Measurements from ENCODE around the gene QSER1. TPM values are rescaled to one million over a fixed set of nuclear protein-coding genes. Genes with fewer than 3 reads are reported as not detected.
"Not testable (repeated sequence)": the region's sequence is repeated elsewhere in the genome, so short reads cannot be mapped to it uniquely, and the experiment has no call there.

Gene QSER1
- total RNA-seq, 1 experiment from 2014 or later, result 48.0 TPM

DNA sequence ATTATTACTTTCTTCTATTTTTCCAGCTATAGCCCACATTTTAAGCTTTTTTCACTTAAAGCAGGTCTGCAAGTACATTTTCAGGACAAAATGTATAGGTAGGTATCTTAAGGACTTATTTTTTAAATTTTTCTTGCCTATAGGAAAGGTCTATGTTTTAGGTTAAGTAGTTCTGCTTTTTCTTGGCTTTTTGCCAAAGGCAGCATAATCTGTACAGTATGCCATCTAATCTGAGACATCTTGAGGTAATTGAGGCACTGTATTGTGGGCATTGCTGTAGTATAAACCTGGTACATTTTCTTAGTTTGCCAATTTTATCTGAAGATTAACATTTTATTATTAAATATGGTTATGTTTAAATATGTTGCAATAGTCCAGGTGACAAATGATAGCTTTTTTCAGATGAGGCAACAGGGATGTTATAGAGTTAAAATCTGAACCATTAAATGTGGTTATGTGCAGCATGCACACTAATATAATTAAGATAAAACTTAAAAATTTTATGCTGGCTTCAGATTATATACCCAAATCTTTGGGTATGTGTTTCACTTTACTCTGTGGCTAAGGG is 42.9 kb downstream of the QSER1 start:
- H3K4me2 ChIP-seq (ENCODE audit: low read length), result no peak overlapping the region
- no peak for DNase-seq (ENCODE audit: low read depth, low spot score)
- H2AFZ ChIP-seq (ENCODE audit: low read depth, low read length, poor library complexity, severe bottlenecking), result no peak overlapping the region
- no peaks in the 10 kb centered on the region for H3K27me3 ChIP-seq (ENCODE audit: insufficient read depth, low read length)
- no peaks in the 10 kb centered on the region for H3K9me3 ChIP-seq (ENCODE audit: control insufficient read depth in 1 of 2, insufficient read depth in 1 of 2, low read depth in 1 of 2, low read length in 2 of 2)
- H3K79me2 ChIP-seq (ENCODE audit: insufficient read depth, low read length), result peaks cover 62% of the 10 kb centered on the region
- no peak for ATAC-seq
- H3K9me2 ChIP-seq (ENCODE audit: insufficient read depth), result no peaks in the 10 kb centered on the region
- peaks cover 39 to 41% of the 10 kb centered on the region in 2 experiments for H3K36me3 ChIP-seq (ENCODE audit: control insufficient read depth in 1 of 2, insufficient read depth in 2 of 2, low read length in 2 of 2)
- BruUV-seq (replicated peaks), result no TSS peak
- no peaks in the 10 kb centered on the region for H3K4me1 ChIP-seq (ENCODE audit: control insufficient read depth in 1 of 2, insufficient read depth in 2 of 2, low read length in 2 of 2)
- no peak overlapping the region for H3K9ac ChIP-seq (ENCODE audit: low read length)
- no peak overlapping the region for H3K4me3 ChIP-seq (replicated peaks in 1 of 2; ENCODE audit: low read depth in 1 of 2, low read length in 2 of 2)
- ChIA-PET POLR2A (no interaction called here), RAD21 (ENCODE audit: low non-redundant PET in 1 of 2, low total read pairs in 2 of 2, uncharacterized antibody in 2 of 2, unreplicated experiment in 2 of 2) (no interaction called here), CTCF (no interaction called here)
- H3K27ac ChIP-seq (ENCODE audit: low read depth, low read length), result no peak overlapping the region
- intact Hi-C loops (cut with micrococcal nuclease), result no loop called here
- no peaks in the 10 kb centered on the region; the same call in 1 of the 2 replicates for H4K20me1 ChIP-seq (ENCODE audit: insufficient read depth)
- TF ChIP-seq, protein P1, sequence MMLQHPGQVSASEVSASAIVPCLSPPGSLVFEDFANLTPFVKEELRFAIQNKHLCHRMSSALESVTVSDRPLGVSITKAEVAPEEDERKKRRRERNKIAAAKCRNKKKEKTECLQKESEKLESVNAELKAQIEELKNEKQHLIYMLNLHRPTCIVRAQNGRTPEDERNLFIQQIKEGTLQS (IDR thresholded peaks at IDR 0.05), result no peak
- no peak for TF ChIP-seq CBX3 (IDR thresholded peaks at IDR 0.05; ENCODE audit: low read depth)
- no peak for TF ChIP-seq RAD21 (IDR thresholded peaks at IDR 0.05; ENCODE audit: low read depth)
- no peak for TF ChIP-seq EZH2 (IDR thresholded peaks at IDR 0.05)

DNA sequence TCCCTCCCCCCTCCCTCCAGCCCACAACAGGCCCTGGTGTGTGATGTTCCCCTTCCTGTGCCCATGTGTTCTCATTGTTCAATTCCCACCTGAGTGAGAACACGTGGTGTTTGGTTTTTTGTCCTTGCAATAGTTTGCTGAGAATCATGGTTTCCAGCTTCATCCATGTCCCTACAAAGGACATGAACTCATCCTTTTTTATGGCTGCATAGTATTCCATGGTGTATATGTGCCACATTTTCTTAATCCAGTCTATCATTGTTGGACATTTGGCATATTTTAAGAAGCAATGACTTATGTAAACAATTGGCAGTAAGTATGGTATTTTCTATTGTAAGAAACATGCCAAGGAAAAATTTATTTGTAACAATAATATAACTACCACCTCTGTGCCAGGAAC is 43.6 kb downstream of the QSER1 start:
- ATAC-seq; H3K4me1 ChIP-seq (ENCODE audit: control insufficient read depth in 1 of 2, insufficient read depth in 2 of 2, low read length in 2 of 2); H3K9me2 ChIP-seq (ENCODE audit: insufficient read depth); DNase-seq (ENCODE audit: low read depth, low spot score); intact Hi-C loops (cut with micrococcal nuclease); H3K27me3 ChIP-seq (ENCODE audit: insufficient read depth, low read length); RAD21 ChIA-PET (ENCODE audit: low non-redundant PET in 1 of 2, low total read pairs in 2 of 2, uncharacterized antibody in 2 of 2, unreplicated experiment in 2 of 2); H3K4me3 ChIP-seq (replicated peaks in 1 of 2; ENCODE audit: low read depth in 1 of 2, low read length in 2 of 2); POLR2A ChIA-PET; H2AFZ ChIP-seq (ENCODE audit: low read depth, low read length, poor library complexity, severe bottlenecking); H3K9me3 ChIP-seq (ENCODE audit: control insufficient read depth in 1 of 2, insufficient read depth in 1 of 2, low read depth in 1 of 2, low read length in 2 of 2); H3K4me2 ChIP-seq (ENCODE audit: low read length); CTCF ChIA-PET; H4K20me1 ChIP-seq (ENCODE audit: insufficient read depth); H3K9ac ChIP-seq (ENCODE audit: low read length); BruUV-seq (replicated peaks); H3K27ac ChIP-seq (ENCODE audit: low read depth, low read length): not testable (repeated sequence)
- H3K36me3 ChIP-seq (ENCODE audit: control insufficient read depth in 1 of 2, insufficient read depth in 2 of 2, low read length in 2 of 2), result peaks cover 39 to 41% of the 10 kb centered on the region in 2 experiments
- H3K79me2 ChIP-seq (ENCODE audit: insufficient read depth, low read length), result peaks cover 66% of the 10 kb centered on the region

DNA sequence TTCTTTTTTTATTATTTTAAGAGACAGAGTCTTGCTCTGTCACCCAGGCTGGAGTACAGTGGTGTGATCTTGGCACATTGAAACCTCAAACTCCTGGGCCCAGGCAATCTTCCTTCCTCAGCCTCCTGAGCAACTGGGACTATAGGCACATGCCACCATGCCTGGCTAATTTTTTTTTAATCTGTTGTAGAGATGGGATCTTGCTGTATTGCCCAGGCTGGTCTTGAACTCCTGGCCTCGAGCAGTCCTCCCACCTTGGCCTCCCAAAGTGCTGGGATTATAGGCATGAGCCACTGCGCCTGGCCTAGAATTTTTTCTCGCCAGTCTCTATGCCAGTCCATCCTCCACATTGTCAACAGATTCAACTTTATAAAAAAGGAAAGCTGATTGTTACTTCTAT is 44.7 kb downstream of the QSER1 start:
- H4K20me1 ChIP-seq (ENCODE audit: insufficient read depth); intact Hi-C loops (cut with micrococcal nuclease); BruUV-seq (replicated peaks); RAD21 ChIA-PET (ENCODE audit: low non-redundant PET in 1 of 2, low total read pairs in 2 of 2, uncharacterized antibody in 2 of 2, unreplicated experiment in 2 of 2); POLR2A ChIA-PET; H3K4me3 ChIP-seq (replicated peaks in 1 of 2; ENCODE audit: low read depth in 1 of 2, low read length in 2 of 2); H3K9ac ChIP-seq (ENCODE audit: low read length); H3K4me1 ChIP-seq (ENCODE audit: control insufficient read depth in 1 of 2, insufficient read depth in 2 of 2, low read length in 2 of 2); H3K27ac ChIP-seq (ENCODE audit: low read depth, low read length); H3K4me2 ChIP-seq (ENCODE audit: low read length); H3K27me3 ChIP-seq (ENCODE audit: insufficient read depth, low read length); H2AFZ ChIP-seq (ENCODE audit: low read depth, low read length, poor library complexity, severe bottlenecking); ATAC-seq; H3K9me2 ChIP-seq (ENCODE audit: insufficient read depth); H3K9me3 ChIP-seq (ENCODE audit: control insufficient read depth in 1 of 2, insufficient read depth in 1 of 2, low read depth in 1 of 2, low read length in 2 of 2); DNase-seq (ENCODE audit: low read depth, low spot score); CTCF ChIA-PET: not testable (repeated sequence)
- peaks cover 66% of the 10 kb centered on the region for H3K79me2 ChIP-seq (ENCODE audit: insufficient read depth, low read length)
- H3K36me3 ChIP-seq (ENCODE audit: control insufficient read depth in 1 of 2, insufficient read depth in 2 of 2, low read length in 2 of 2), result peaks cover 30 to 33% of the 10 kb centered on the region in 2 experiments
